Heart right ventricle (tissue), 16 donors: Measurements from ENCODE around the gene LHX3. TPM values are rescaled to one million over a fixed set of nuclear protein-coding genes. Genes with fewer than 3 reads are reported as not detected.

Experiments
- ATAC-seq, 8 donors: fragments of 200-7000 bp; cut with Tn5 transposase; one replicate each; pipeline ENCODE4 v1.9.1; 2020; ENCODE audit warnings: mild to moderate bottlenecking in 8 of 8, moderate library complexity in 8 of 8, moderate number of reproducible peaks in 1 of 8
- DNase-seq, 2 donors: peaks; one replicate each; pipeline ENCODE4 v3.0.0-alpha.2; 2020
- H3K27ac ChIP-seq, 10 donors: fragments of 200-600 bp; sonication (generic) in 2 of 10; one replicate each; pipeline versions ENCODE4 v1.5.0 to v1.8.0; 2020 to 2022; ENCODE audit warnings: mild to moderate bottlenecking in 3 of 10
- H3K27me3 ChIP-seq, 7 donors: fragments of 200-600 bp; one replicate each; pipeline ENCODE4 v1.8.0; 2021 to 2022; ENCODE audit warnings: mild to moderate bottlenecking in 2 of 7
- H3K36me3 ChIP-seq, 9 donors: fragments of 200-600 bp; sonication (generic) in 1 of 9; one replicate each; pipeline versions ENCODE4 v1.5.0 to v1.8.0; 2020 to 2022; ENCODE audit warnings: mild to moderate bottlenecking in 2 of 9
- H3K4me1 ChIP-seq, 9 donors: fragments of 200-600 bp; sonication (generic) in 1 of 9; one replicate each; pipeline versions ENCODE4 v1.5.0 to v1.8.0; 2020 to 2022; ENCODE audit warnings: mild to moderate bottlenecking in 4 of 9
- H3K4me3 ChIP-seq, 10 donors: fragments of 200-600 bp; sonication (generic) in 2 of 10; one replicate each; pipeline versions ENCODE4 v1.5.0 to v1.8.0; 2020 to 2022; ENCODE audit warnings: mild to moderate bottlenecking in 7 of 10, moderate library complexity in 2 of 10
- H3K9me3 ChIP-seq, 11 donors: fragments of 200-600 bp in 10 of 11; sonication (generic) in 2 of 11; one replicate each; pipeline versions ENCODE4 v1.5.0 to v1.8.0; 2013 to 2022; ENCODE audit warnings: mild to moderate bottlenecking in 2 of 11, control low read depth in 1 of 11, moderate library complexity in 1 of 11
- WGBS, 2 donors: extraction: QIAGEN DNeasy Blood & Tissue Kit; methylation state at CpG; one replicate each; pipeline ENCODE4 v1.1.7; 2013; ENCODE audit warnings: inconsistent platforms in 1 of 2; 5-methylcytosine and 5-hydroxymethylcytosine counted together
- intact Hi-C, 10 donors: fragments of 100-400 bp; cut with DNase I; formaldehyde crosslinking; loops; one replicate each; pipeline versions ENCODE4 v1.11.1 to v1.14.2; 2022
- polyA plus RNA-seq, 2 donors: library from polyadenylated mRNA; stranded (reverse); fragments of 200-250 nt; gene quantifications; one replicate each; pipeline ENCODE4 v1.2.3, GENCODE V29; 2013
- total RNA-seq, 10 donors: library from RNA; stranded (reverse); fragmentation: NEBNext Ultra II Directional in 3 of 10; extraction: Animal tissue kit (Norgen Biotek cat#: 25700) in 3 of 10; gene quantifications; one replicate each; pipeline versions ENCODE4 v1.2.1 to v1.2.4, GENCODE V29; 2021 to 2023
- TF ChIP-seq, protein P1 (sequence below), 9 donors: fragments of 200-600 bp; sonication (generic) in 2 of 9; IDR thresholded peaks; one replicate each; pipeline versions ENCODE4 v1.5.0 to v1.8.0; 2021 to 2022; ENCODE audit warnings: antibody characterized with exemption in 9 of 9, mild to moderate bottlenecking in 5 of 9, moderate library complexity in 1 of 9
- donor health status: Arrhythmogenic right ventricular cardiomyopathy.
- donor health status: ischemic (EF 13 %, LVEDD 7.1; RV severe dilation, severe dysfunction).
- donor health status: healthy with polysubstance abuse.
- donor health status: DM: no; HTN: yes; CAD: no.
- donor health status: DM: no; HTN: no; CAD: no.
- donor health status: ischemic (EF 25% LVEDD 6.9; RV normal size, moderate dysfunction).
- donor health status: ischemic (EF 25% LVEDD 5.7; RV mildly dilated, moderate dysfunction).
- donor health status: healthy.
- donor health status: DM: yes; HTN: yes; CAD: no.
- donor health status: Ischemic cardiomyopathy.
- donor health status: ischemic (EF 35%, LVEDD 5.7; RV mildly dilated, moderate dysfunction).
- donor health status: nonischemic (EF 11% LVEDD 7.7; RV severe dilation, severe dysfunction).
- donor health status: DM: yes; HTN: yes; CAD: no.
- donor health status: PGD.
- donor health status: ischemic (EF 29% LVEDD 5.4; RV normal size, mild dysfunction).
- donor health status: nonischemic (EF 23%, LVEDD 6.1; RV moderate dilation, normal function).

LHX3 gene
- total and polyA plus RNA-seq, 12 donors: not detected

DNA sequence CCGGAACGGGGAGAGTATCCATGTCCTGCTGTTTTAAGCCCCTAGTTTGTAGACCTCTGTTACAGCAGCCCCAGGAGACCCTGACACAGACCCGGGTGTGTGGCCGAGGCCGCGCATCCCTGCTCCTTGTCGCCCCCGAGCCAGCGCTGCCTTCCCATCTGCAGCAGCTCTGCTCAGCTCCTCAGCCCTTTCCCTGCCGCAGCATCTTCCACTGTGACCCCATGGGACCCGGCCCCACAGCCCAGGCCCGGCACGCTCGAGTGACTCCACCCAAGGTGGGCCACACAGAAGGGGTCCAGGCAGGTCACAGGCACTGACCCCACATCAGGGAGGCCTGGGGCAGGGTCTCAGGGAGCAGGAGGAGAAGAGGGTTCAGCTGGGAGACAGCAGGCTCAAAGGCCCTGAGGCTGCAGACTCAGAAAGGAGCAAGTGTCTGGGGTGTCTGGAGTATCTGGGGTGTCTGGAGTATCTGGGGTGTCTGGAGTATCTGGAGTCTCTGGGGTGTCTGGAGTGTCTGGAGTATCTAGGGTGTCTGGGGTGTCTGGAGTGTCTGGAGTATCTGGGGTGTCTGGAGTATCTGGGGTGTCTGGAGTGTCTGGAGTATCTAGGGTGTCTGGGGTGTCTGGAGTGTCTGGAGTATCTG is 31.2 kb downstream of the LHX3 start:
- no peak overlapping the region for H3K27ac ChIP-seq
- TF ChIP-seq, protein P1, sequence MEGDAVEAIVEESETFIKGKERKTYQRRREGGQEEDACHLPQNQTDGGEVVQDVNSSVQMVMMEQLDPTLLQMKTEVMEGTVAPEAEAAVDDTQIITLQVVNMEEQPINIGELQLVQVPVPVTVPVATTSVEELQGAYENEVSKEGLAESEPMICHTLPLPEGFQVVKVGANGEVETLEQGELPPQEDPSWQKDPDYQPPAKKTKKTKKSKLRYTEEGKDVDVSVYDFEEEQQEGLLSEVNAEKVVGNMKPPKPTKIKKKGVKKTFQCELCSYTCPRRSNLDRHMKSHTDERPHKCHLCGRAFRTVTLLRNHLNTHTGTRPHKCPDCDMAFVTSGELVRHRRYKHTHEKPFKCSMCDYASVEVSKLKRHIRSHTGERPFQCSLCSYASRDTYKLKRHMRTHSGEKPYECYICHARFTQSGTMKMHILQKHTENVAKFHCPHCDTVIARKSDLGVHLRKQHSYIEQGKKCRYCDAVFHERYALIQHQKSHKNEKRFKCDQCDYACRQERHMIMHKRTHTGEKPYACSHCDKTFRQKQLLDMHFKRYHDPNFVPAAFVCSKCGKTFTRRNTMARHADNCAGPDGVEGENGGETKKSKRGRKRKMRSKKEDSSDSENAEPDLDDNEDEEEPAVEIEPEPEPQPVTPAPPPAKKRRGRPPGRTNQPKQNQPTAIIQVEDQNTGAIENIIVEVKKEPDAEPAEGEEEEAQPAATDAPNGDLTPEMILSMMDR (IDR thresholded peaks at IDR 0.05): no peak
- H3K27me3 ChIP-seq: peaks cover 0 to 58% (median 23%) of the 10 kb centered on the region in 7 donors
- H3K9me3 ChIP-seq: no peaks in the 10 kb centered on the region
- 83 to 86% methylated on average over 14 of the region's 14 CpGs for WGBS, 2 donors
- DNase-seq (no peak), ATAC-seq (no peak)
- H3K36me3 ChIP-seq: no peaks in the 10 kb centered on the region
- intact Hi-C loops: loop anchor here in 6 of 10 donors (5.0 to 10.0 kb wide), 3 partner anchors 109 to 114 kb away; no protein-coding TSS in a partner anchor
- H3K4me1 ChIP-seq: no peaks in the 10 kb centered on the region
- no peak overlapping the region for H3K4me3 ChIP-seq

DNA sequence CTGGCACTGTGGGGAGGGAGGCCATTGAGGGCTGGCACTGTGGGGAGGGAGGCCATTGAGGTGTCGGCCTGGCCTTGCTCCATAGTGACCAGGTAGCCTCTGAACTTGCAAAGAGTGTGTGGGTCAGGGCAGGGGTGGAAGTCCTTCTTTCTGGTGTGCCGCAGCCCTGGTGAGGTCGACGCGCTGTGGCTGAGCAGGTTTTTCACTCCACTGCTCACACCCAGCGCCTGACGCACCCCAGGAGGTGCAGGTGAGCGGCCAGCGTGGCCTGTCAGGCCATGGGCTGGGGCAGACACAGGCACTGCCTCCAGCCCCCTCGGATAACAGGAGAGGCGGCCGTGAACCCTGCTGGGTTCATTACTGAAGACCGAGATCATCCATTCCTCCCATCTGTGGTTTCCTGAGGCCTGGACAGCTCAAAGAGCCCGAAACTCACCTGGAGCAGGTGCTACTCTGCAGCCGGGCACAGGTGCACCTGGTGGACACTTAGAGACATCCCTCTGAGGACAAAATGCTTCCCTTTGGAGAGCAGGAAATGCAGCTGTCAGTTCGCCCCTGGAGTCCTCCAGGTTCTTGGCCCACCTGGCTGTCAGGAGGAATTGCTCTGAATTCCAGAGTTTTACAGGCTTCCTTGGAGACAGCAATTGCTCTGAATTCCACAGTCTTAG is 32.4 kb downstream of the LHX3 start:
- intact Hi-C loops: loop anchor here in 6 of 10 donors (5.0 to 10.0 kb wide), 3 partner anchors 110 to 115 kb away; no protein-coding TSS in a partner anchor
- peaks cover 0 to 55% (median 29%) of the 10 kb centered on the region in 7 donors for H3K27me3 ChIP-seq

DNA sequence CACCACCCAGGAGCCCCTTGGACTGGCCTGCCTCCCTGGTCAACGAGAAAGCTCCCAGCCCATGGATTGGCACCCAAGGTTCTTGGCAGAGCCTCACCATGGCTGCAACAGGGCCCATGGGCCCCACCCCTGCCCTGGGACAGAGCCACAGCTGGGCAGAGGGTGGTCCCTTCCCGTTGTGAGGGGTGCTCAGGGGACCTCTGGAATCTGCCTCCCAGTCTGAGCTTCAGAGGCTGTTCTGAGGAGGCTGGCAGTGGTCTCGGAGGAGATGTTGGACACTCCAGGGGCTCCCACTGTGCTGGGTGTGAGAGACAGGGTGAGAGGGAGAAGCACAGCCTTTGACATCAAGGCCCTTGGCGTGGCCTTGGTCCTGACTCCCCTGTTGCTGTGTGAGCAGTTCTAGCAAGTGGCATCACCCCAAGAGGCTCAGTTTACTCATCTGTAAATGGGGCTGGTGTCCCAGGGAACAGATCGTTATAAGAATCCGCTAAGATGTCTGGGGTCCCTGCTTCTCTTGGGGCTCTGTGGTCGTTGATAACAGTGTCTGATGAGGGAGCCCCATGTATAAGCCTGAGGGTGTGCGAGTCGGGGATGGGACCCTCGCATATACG is 33.0 kb downstream of the LHX3 start:
- WGBS, 2 donors: 67 to 73% methylated on average over 11 of the region's 11 CpGs
- peaks cover 0 to 50% (median 29%) of the 10 kb centered on the region in 7 donors for H3K27me3 ChIP-seq

More for the DNA sequence above, 32.4 kb downstream of the LHX3 start:
- 73 to 75% methylated on average over 16 of the region's 16 CpGs for WGBS, 2 donors
- TF ChIP-seq, protein P1 (IDR thresholded peaks at IDR 0.05): no peak
- H3K36me3 ChIP-seq: no peaks in the 10 kb centered on the region
- DNase-seq: no peak
- no peak for ATAC-seq
- H3K9me3 ChIP-seq: no peaks in the 10 kb centered on the region
- H3K4me3 ChIP-seq: no peak overlapping the region
- no peaks in the 10 kb centered on the region for H3K4me1 ChIP-seq
- no peak overlapping the region for H3K27ac ChIP-seq

More for the DNA sequence above, 33.0 kb downstream of the LHX3 start:
- Histone ChIP-seq H3K4me1 (no peaks in the 10 kb centered on the region), H3K9me3 (no peaks in the 10 kb centered on the region), H3K27ac (no peak overlapping the region), H3K36me3 (no peaks in the 10 kb centered on the region), H3K4me3 (no peak overlapping the region)
- ATAC-seq: no peak
- intact Hi-C loops: loop anchor here in 8 of 10 donors (2.0 to 10.0 kb wide), 4 partner anchors 110 to 115 kb away; no protein-coding TSS in a partner anchor
- no peak for DNase-seq
- TF ChIP-seq, protein P1 (IDR thresholded peaks at IDR 0.05): no peak
